Measurements from ENCODE around the gene OSBPL8.
"Not testable (repeated sequence)": the region's sequence is repeated elsewhere in the genome, so short reads cannot be mapped to it uniquely, and the experiment has no call there.

OSBPL8 gene

DNA sequence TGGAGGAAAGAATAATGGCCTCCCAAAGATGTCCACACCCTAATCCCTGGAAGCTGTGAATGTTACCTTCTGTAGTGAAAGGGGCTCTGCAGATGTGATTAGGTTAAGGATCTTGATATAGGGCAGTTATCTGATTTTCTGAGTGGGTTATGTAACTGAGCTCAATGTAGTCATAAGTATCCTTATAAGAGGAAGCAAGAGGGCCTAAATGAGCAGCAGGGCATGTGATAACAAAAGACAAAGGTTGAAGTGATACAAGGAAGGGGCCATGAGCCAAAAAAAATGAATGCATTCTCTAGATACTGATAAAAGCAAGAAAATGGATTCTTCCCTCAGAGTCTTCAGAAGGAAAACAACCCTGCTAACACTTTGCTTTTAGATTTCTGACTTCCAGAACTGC, 78.8 kb downstream of the OSBPL8 start:
- H3K4me1 ChIP-seq (ENCODE audit: control extremely low read depth in 1 of 4, control insufficient read depth in 4 of 4, insufficient read depth in 4 of 4, low read length in 3 of 4), result no peaks in the 10 kb centered on the region
- peaks cover 0 to 2% (median 0%) of the 10 kb centered on the region in 4 experiments for H3K36me3 ChIP-seq (ENCODE audit: control insufficient read depth in 4 of 4, insufficient read depth in 4 of 4, low read length in 3 of 4)
- ChIA-PET POLR2A (no interaction called here), CTCF (interaction anchor here (1.6 kb wide), 1 partner anchor 15 kb away, joined by 7 read pairs; no protein-coding TSS in a partner anchor)
- H3K27ac ChIP-seq (ENCODE audit: insufficient read depth in 1 of 2, low read depth in 1 of 2, low read length in 2 of 2, poor library complexity in 1 of 2, severe bottlenecking in 2 of 2), result no peak overlapping the region
- DNase-seq, result peak in 1 of 3 donors; percentile 22
- H3K4me3 ChIP-seq (ENCODE audit: control insufficient read depth in 1 of 7, extremely low read depth in 1 of 7, insufficient read depth in 4 of 7, low read depth in 2 of 7, low read length in 6 of 7), result no peak overlapping the region
- no peaks in the 10 kb centered on the region for H3K27me3 ChIP-seq (replicated peaks in 2 of 5; ENCODE audit: control insufficient read depth in 4 of 5, insufficient read depth in 5 of 5, low read length in 4 of 5)
- H3K9me3 ChIP-seq (ENCODE audit: control extremely low read depth in 1 of 5, control insufficient read depth in 4 of 5, insufficient read depth in 2 of 5, low read depth in 1 of 5, low read length in 4 of 5), result no peaks in the 10 kb centered on the region

DNA sequence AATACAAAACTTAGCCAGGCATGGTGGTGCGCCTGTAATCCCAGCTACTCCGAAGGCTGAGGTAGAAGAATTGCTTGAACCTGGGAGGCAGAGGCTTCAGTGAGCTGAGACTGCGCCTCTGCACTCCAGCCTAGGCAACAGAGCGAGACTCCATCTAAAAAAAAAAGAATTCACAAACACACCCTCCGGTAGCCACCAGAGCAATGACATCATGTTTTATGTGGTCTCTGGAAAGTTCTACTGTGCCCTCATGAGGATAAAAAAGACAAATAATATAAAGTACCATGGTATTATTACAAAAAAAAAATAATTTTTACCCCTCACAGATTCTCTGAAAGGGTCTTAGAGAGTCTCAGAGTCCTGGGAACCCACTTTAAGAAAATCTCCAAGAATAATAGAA, 81.5 kb downstream of the OSBPL8 start:
- Histone ChIP-seq H3K36me3 (ENCODE audit: control insufficient read depth in 4 of 4, insufficient read depth in 4 of 4, low read length in 3 of 4) (peaks cover 0 to 2% (median 0%) of the 10 kb centered on the region in 4 experiments), H3K27me3 (replicated peaks in 2 of 5; ENCODE audit: control insufficient read depth in 4 of 5, insufficient read depth in 5 of 5, low read length in 4 of 5) (no peaks in the 10 kb centered on the region), H3K9me3 (ENCODE audit: control extremely low read depth in 1 of 5, control insufficient read depth in 4 of 5, insufficient read depth in 2 of 5, low read depth in 1 of 5, low read length in 4 of 5) (no peaks in the 10 kb centered on the region), H3K27ac (ENCODE audit: insufficient read depth in 1 of 2, low read depth in 1 of 2, low read length in 2 of 2, poor library complexity in 1 of 2, severe bottlenecking in 2 of 2) (no peak overlapping the region), H3K4me3 (ENCODE audit: control insufficient read depth in 1 of 7, extremely low read depth in 1 of 7, insufficient read depth in 4 of 7, low read depth in 2 of 7, low read length in 6 of 7) (no peak overlapping the region), H3K4me1 (ENCODE audit: control extremely low read depth in 1 of 4, control insufficient read depth in 4 of 4, insufficient read depth in 4 of 4, low read length in 3 of 4) (no peaks in the 10 kb centered on the region)
- DNase-seq, result no peak
- CTCF ChIA-PET, result interaction anchor here (1.0 kb wide), 1 partner anchor 72 kb away, joined by 3 read pairs; no protein-coding TSS in a partner anchor
- WGBS (ENCODE audit: insufficient coverage), result 100% methylated on average over 2 of the region's 5 CpGs
- POLR2A ChIA-PET, result no interaction called here

DNA sequence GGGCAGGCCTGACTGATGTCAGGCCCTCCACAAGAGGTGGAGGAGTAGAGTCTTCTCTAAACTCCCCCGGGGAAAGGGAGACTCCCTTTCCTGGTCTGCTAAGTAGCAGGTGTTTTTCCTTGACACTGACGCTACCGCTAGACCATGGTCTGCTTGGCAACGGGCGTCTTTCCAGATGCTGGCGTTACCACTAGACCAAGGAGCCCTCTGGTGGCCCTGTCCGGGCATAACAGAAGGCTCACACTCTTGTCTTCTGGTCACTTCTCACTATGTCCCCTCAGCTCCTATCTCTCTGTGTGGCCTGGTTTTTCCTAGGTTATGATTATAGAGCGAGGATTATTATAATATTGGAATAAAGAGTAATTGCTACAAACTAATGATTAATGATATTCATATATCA, 86.7 kb downstream of the OSBPL8 start:
- CTCF ChIA-PET, result interaction anchor here (1.0 to 1.6 kb wide), 3 partner anchors 17 to 68 kb away, joined by 3 to 4 read pairs (median 3); no protein-coding TSS in a partner anchor
- H3K9me3 ChIP-seq (ENCODE audit: control extremely low read depth in 1 of 5, control insufficient read depth in 4 of 5, insufficient read depth in 2 of 5, low read depth in 1 of 5, low read length in 4 of 5); H3K36me3 ChIP-seq (ENCODE audit: control insufficient read depth in 4 of 4, insufficient read depth in 4 of 4, low read length in 3 of 4); H3K4me3 ChIP-seq (ENCODE audit: control insufficient read depth in 1 of 7, extremely low read depth in 1 of 7, insufficient read depth in 4 of 7, low read depth in 2 of 7, low read length in 6 of 7); H3K27me3 ChIP-seq (replicated peaks in 2 of 5; ENCODE audit: control insufficient read depth in 4 of 5, insufficient read depth in 5 of 5, low read length in 4 of 5); POLR2A ChIA-PET; H3K27ac ChIP-seq (ENCODE audit: insufficient read depth in 1 of 2, low read depth in 1 of 2, low read length in 2 of 2, poor library complexity in 1 of 2, severe bottlenecking in 2 of 2): not testable (repeated sequence)
- DNase-seq, result peak in 1 of 3 donors; percentile 7
- WGBS (ENCODE audit: insufficient coverage), result 100% methylated on average over 4 of the region's 8 CpGs
- H3K4me1 ChIP-seq (ENCODE audit: control extremely low read depth in 1 of 4, control insufficient read depth in 4 of 4, insufficient read depth in 4 of 4, low read length in 3 of 4), result peaks cover 0 to 17% (median 5%) of the 10 kb centered on the region in 4 experiments

DNA sequence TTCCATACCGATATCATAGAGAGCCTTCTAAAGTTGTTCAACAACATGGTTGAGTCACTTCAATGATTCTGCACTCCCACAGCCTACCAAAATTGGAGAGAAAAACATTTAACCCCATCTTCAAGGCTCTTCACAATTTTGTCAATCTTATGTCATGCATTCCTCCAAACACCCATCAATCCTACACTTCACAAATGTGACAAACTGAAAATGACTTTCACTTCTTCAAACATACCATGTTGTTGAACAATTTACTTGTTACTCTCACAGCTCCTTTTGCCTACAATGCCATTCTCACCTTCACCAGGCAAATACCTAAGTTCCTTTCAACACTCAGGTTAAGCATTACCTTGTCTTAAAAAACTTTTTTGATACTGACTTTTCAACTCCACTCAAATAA, 88.0 kb downstream of the OSBPL8 start:
- ChIA-PET CTCF (interaction anchor here (0.8 to 1.0 kb wide), 2 partner anchors 13 to 123 kb away, joined by 3 read pairs; partner anchors contain the start of gene BBS10), POLR2A (no interaction called here)
- 95% methylated on average over 1 of the region's 1 CpG for WGBS (ENCODE audit: insufficient coverage)
- no peak overlapping the region for H3K4me3 ChIP-seq (ENCODE audit: control insufficient read depth in 1 of 7, extremely low read depth in 1 of 7, insufficient read depth in 4 of 7, low read depth in 2 of 7, low read length in 6 of 7)
- peak in 2 of 3 donors; percentile 9 to 23 for DNase-seq
- no peaks in the 10 kb centered on the region for H3K9me3 ChIP-seq (ENCODE audit: control extremely low read depth in 1 of 5, control insufficient read depth in 4 of 5, insufficient read depth in 2 of 5, low read depth in 1 of 5, low read length in 4 of 5)
- H3K36me3 ChIP-seq (ENCODE audit: control insufficient read depth in 4 of 4, insufficient read depth in 4 of 4, low read length in 3 of 4), result peaks cover 0 to 2% (median 0%) of the 10 kb centered on the region in 4 experiments
- peaks cover 0 to 17% (median 5%) of the 10 kb centered on the region in 4 experiments for H3K4me1 ChIP-seq (ENCODE audit: control extremely low read depth in 1 of 4, control insufficient read depth in 4 of 4, insufficient read depth in 4 of 4, low read length in 3 of 4)
- H3K27ac ChIP-seq (ENCODE audit: insufficient read depth in 1 of 2, low read depth in 1 of 2, low read length in 2 of 2, poor library complexity in 1 of 2, severe bottlenecking in 2 of 2), result no peak overlapping the region
- H3K27me3 ChIP-seq (replicated peaks in 2 of 5; ENCODE audit: control insufficient read depth in 4 of 5, insufficient read depth in 5 of 5, low read length in 4 of 5), result no peaks in the 10 kb centered on the region

DNA sequence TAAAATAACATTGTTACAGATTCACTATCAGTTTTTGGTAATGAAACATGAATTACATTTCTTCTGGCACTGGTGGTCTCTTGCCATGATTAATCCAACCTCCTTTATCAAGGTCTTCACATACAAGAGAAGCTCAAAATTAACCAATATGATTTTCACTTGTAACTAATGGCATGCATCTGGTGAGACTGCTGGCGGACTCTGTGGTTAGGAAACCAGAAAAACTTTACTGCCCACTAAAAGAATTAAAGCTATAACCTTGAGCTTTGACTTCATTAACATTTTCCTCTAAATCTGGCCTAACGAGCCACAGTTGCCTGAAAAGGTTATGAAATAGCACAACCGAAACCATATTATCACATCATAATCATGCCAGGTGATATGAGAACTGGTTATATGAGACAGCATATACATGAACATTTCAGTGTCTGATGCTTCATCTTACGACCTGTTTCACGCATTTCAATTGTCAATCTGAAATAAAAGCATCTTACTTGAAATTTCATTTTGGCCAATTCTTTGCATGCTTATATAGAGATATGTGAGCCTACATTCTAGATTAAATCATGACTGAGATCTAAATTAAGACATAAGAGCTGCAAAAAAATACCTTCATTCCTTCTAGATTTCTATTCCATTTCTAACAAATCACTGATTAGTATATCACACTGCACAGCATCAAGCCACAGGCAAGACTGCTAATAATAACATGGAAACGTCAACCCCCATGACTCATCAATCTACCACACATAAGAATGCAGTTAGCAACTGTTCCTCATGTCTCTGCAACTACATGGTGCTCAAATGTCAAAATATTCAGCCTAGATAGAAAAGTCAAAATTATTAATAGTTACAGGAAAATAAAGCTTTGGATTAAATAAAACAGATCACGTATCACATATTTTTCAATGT, 89.3 kb downstream of the OSBPL8 start:
- Histone ChIP-seq H3K4me1 (ENCODE audit: control extremely low read depth in 1 of 4, control insufficient read depth in 4 of 4, insufficient read depth in 4 of 4, low read length in 3 of 4) (peaks cover 0 to 17% (median 5%) of the 10 kb centered on the region in 4 experiments), H3K27me3 (replicated peaks in 2 of 5; ENCODE audit: control insufficient read depth in 4 of 5, insufficient read depth in 5 of 5, low read length in 4 of 5) (no peaks in the 10 kb centered on the region), H3K36me3 (ENCODE audit: control insufficient read depth in 4 of 4, insufficient read depth in 4 of 4, low read length in 3 of 4) (peaks cover 0 to 2% (median 0%) of the 10 kb centered on the region in 4 experiments), H3K27ac (ENCODE audit: insufficient read depth in 1 of 2, low read depth in 1 of 2, low read length in 2 of 2, poor library complexity in 1 of 2, severe bottlenecking in 2 of 2) (no peak overlapping the region), H3K9me3 (ENCODE audit: control extremely low read depth in 1 of 5, control insufficient read depth in 4 of 5, insufficient read depth in 2 of 5, low read depth in 1 of 5, low read length in 4 of 5) (no peaks in the 10 kb centered on the region), H3K4me3 (ENCODE audit: control insufficient read depth in 1 of 7, extremely low read depth in 1 of 7, insufficient read depth in 4 of 7, low read depth in 2 of 7, low read length in 6 of 7) (no peak overlapping the region)
- DNase-seq, result peak; percentile 42 to 90 (median 82)
- WGBS (ENCODE audit: insufficient coverage), result 0% methylated on average over 1 of the region's 7 CpGs
- POLR2A ChIA-PET, result no interaction called here
- CTCF ChIA-PET, result interaction anchor here (0.6 to 2.0 kb wide), 3 partner anchors 14 to 323 kb away, joined by 3 to 4 read pairs (median 3); no protein-coding TSS in a partner anchor

DNA sequence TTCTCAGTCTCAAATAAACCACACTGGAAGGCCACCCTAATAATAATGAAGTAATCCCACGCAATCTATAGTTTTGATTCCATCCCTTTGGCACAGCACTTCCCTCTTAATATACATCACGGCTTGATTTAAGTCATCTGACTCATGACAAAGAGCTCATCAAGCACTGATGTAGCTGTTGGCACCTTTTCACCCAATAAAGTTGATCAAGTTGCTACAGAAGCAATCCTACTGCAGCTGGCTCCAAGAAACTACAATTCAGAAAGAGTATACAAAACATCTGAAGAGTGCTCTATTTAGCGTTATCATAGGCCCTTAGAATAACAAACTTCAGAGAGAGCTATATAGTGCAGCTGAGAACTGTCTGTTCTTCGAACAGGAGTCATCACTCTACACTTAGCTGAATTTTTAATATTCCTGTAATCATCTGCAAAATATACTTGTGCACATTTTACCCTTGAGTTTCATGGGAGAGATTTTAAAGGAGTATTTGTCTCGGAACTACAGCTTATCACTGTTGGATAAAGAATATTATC, 94.9 kb downstream of the OSBPL8 start:
- Histone ChIP-seq H3K27me3 (replicated peaks in 2 of 5; ENCODE audit: control insufficient read depth in 4 of 5, insufficient read depth in 5 of 5, low read length in 4 of 5) (no peaks in the 10 kb centered on the region), H3K4me3 (ENCODE audit: control insufficient read depth in 1 of 7, extremely low read depth in 1 of 7, insufficient read depth in 4 of 7, low read depth in 2 of 7, low read length in 6 of 7) (no peak overlapping the region), H3K27ac (ENCODE audit: insufficient read depth in 1 of 2, low read depth in 1 of 2, low read length in 2 of 2, poor library complexity in 1 of 2, severe bottlenecking in 2 of 2) (no peak overlapping the region), H3K9me3 (ENCODE audit: control extremely low read depth in 1 of 5, control insufficient read depth in 4 of 5, insufficient read depth in 2 of 5, low read depth in 1 of 5, low read length in 4 of 5) (no peaks in the 10 kb centered on the region), H3K36me3 (ENCODE audit: control insufficient read depth in 4 of 4, insufficient read depth in 4 of 4, low read length in 3 of 4) (peaks cover 0 to 3% (median 0%) of the 10 kb centered on the region in 4 experiments), H3K4me1 (ENCODE audit: control extremely low read depth in 1 of 4, control insufficient read depth in 4 of 4, insufficient read depth in 4 of 4, low read length in 3 of 4) (no peaks in the 10 kb centered on the region)
- WGBS (ENCODE audit: insufficient coverage), result 100% methylated on average over 3 of the region's 5 CpGs
- ChIA-PET POLR2A (no interaction called here), CTCF (interaction anchor here (1.4 to 1.6 kb wide), 2 partner anchors 11 to 122 kb away, joined by 4 read pairs; no protein-coding TSS in a partner anchor)
- DNase-seq, result no peak

All from common myeloid progenitor, CD34-positive (primary cell).